OCI-LY7 (cell line): ENCODE measurements around the gene DNMT3B. TPM values are rescaled to one million over a fixed set of nuclear protein-coding genes. Genes with fewer than 3 reads are reported as not detected.
A peak's percentile ranks its signal among the peaks of the same experiment; 100 is the strongest.

Source experiments
- BruUV-seq: library from RNA; stranded (reverse); fragments of 400-500 nt; replicated peaks from 2 replicates; lab custom pipeline; 2021; lab: Mats Ljungman, UMichigan
- CTCF ChIA-PET: fragments of 300-600 bp; sonication (Branson Sonifier 250); formaldehyde crosslinking; loops from one replicate; lab custom pipeline; 2022; ENCODE audit warnings: antibody characterized with exemption; ENCODE audit not compliant: unreplicated experiment; lab: Charles Lee
- POLR2A ChIA-PET: fragments of 300-600 bp; sonication (Branson Sonifier 250); formaldehyde crosslinking; loops from one replicate; lab custom pipeline; 2022; ENCODE audit warnings: antibody characterized with exemption; lab: Charles Lee
- DNase-seq: peaks from one replicate; pipeline ENCODE4 v3.0.0-alpha.2; 2015; ENCODE audit warnings: low spot score
- H2AFZ ChIP-seq: fragments of 200-600 bp; sonication (generic), shearing (Covaris generic); 2 replicates; pipeline ENCODE4 v1.6.1; 2014; ENCODE audit warnings: mild to moderate bottlenecking, antibody characterized with exemption, low read length, moderate library complexity
- H3K27ac ChIP-seq: fragments of 200-600 bp; sonication (generic); 2 replicates; pipeline ENCODE4 v1.5.1; 2014; ENCODE audit warnings: mixed run types, low read depth, mild to moderate bottlenecking, moderate library complexity, low read length, inconsistent platforms; ENCODE audit not compliant: poor library complexity, severe bottlenecking
- H3K36me3 ChIP-seq: fragments of 200-600 bp; sonication (generic); 2 replicates; pipeline ENCODE4 v1.6.1; 2014; ENCODE audit warnings: mild to moderate bottlenecking, antibody characterized with exemption, low read length, moderate library complexity, mixed read lengths; ENCODE audit not compliant: insufficient read depth
- H3K4me1 ChIP-seq: fragments of 200-600 bp; sonication (generic); 2 replicates; pipeline ENCODE4 v1.5.1; 2014; ENCODE audit warnings: mild to moderate bottlenecking, low read length; ENCODE audit not compliant: insufficient read depth, poor library complexity, severe bottlenecking
- H3K4me2 ChIP-seq: fragments of 200-600 bp; sonication (generic); 2 replicates; pipeline ENCODE4 v1.6.1; 2014; ENCODE audit warnings: mild to moderate bottlenecking, low read length
- H3K4me3 ChIP-seq: fragments of 200-600 bp; sonication (generic); 2 replicates; pipeline ENCODE4 v1.5.1; 2014; ENCODE audit warnings: mild to moderate bottlenecking, low read depth, low read length; ENCODE audit not compliant: poor library complexity, severe bottlenecking
- H3K79me2 ChIP-seq: fragments of 200-600 bp; sonication (generic); 2 replicates; pipeline ENCODE4 v1.6.1; 2016; ENCODE audit warnings: low read depth, mild to moderate bottlenecking, low read length, moderate library complexity, mixed read lengths; ENCODE audit not compliant: insufficient read depth
- H3K9me2 ChIP-seq: fragments of 200-600 bp; sonication (generic); 2 replicates; pipeline ENCODE4 v1.6.1; 2016; ENCODE audit warnings: mild to moderate bottlenecking, low read length, mixed read lengths; ENCODE audit not compliant: insufficient read depth
- H3K9me3 ChIP-seq: fragments of 200-600 bp; sonication (generic); 2 replicates; pipeline ENCODE4 v1.6.1; 2014; ENCODE audit warnings: mild to moderate bottlenecking, mixed run types, low read length, mixed read lengths
- H4K20me1 ChIP-seq: fragments of 200-600 bp; sonication (generic); 2 replicates; pipeline ENCODE4 v1.6.1; 2014; ENCODE audit warnings: mild to moderate bottlenecking, antibody characterized with exemption, low read length, moderate library complexity, mixed read lengths; ENCODE audit not compliant: insufficient read depth
- EZH2phosphoT487 ChIP-seq: fragments of 200-600 bp; sonication (generic); IDR thresholded peaks from 2 replicates; pipeline ENCODE4 v1.6.1; 2018; ENCODE audit warnings: low read depth, borderline replicate concordance, mild to moderate bottlenecking, mixed run types, antibody characterized with exemption, low read length, moderate library complexity, mixed read lengths
- intact Hi-C: fragments of 100-400 bp; cut with micrococcal nuclease; formaldehyde crosslinking; loops from one replicate; pipeline ENCODE4 v1.10.0; 2022; ENCODE audit not compliant: unreplicated experiment
- total RNA-seq, 2 experiments: library from RNA; depleted of rRNA in 1 of 2; stranded (reverse); fragments of >200 nt in 1 of 2; shearing (Covaris generic) in 1 of 2; gene quantifications; 2 replicates each; pipeline ENCODE4 v1.2.3, GENCODE V29; 2014 to 2022
- TF ChIP-seq, protein P1 (sequence below): fragments of 200-600 bp; sonication (generic); conservative IDR thresholded peaks from 2 replicates; pipeline ENCODE4 v1.5.1; 2014; ENCODE audit warnings: mild to moderate bottlenecking, antibody characterized with exemption, low read length, moderate library complexity, mixed read lengths

The DNMT3B gene
- total RNA-seq, 2 experiments from 2014 or later = 12.1 to 13.8 TPM

DNA sequence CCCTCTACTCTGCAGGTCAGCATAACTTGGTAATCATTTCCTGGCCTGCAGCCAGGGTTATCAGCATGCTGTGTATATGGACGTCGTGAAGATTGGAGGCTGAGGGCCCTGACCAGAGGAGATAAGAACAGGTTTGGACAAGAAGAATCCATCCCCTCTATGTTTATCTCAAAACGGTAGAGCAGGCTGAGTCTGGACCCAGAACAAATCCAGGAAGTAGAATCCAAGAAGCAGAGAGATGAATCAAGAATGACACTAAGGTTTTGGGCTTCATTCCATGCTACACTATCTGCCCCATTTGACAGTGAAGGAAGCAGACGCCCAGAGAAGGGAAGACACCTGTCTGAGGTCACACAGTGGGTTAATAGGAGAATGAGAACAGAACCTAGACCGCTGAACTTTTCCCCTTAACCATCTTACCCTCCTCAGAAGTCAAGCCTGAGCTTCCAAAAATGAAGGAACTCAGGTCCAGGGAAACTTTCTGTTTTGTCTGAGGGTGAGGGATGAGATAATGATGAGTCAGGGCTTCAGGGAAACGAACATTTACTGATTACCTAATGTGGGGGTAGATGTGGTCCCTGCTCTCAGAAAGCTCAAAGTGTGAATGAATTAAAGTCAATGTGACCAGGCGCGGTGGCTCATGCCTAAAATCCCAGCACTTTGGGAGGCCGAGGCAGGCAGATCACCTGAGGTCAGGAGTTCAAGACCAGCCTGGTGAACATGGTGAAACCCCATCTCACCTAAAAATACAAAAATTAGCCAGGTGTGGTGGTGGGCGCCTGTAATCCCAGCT is 9.5 kb upstream of the DNMT3B start:
- H4K20me1 ChIP-seq = no peaks in the 10 kb centered on the region
- DNase-seq = no peak
- no TSS peak for BruUV-seq
- no peaks in the 10 kb centered on the region for H3K4me1 ChIP-seq
- no peaks in the 10 kb centered on the region for H3K9me2 ChIP-seq
- no peak overlapping the region for H3K4me2 ChIP-seq
- no peak overlapping the region for H3K27ac ChIP-seq
- ChIA-PET CTCF (no interaction called here), POLR2A (interaction anchor here (0.5 to 1.1 kb wide), 2 partner anchors 11 to 41 kb away, joined by 3 to 7 read pairs; no protein-coding TSS in a partner anchor)
- no peaks in the 10 kb centered on the region for H3K79me2 ChIP-seq
- H3K4me3 ChIP-seq = no peak overlapping the region
- H3K36me3 ChIP-seq = no peaks in the 10 kb centered on the region
- 0 out of 2 replicates have a peak overlapping the region, but pooled peaks have one; percentile 6 for H2AFZ ChIP-seq
- intact Hi-C loops = no loop called here
- no peaks in the 10 kb centered on the region for H3K9me3 ChIP-seq
- no peak for TF ChIP-seq EZH2phosphoT487
- TF ChIP-seq, protein P1, sequence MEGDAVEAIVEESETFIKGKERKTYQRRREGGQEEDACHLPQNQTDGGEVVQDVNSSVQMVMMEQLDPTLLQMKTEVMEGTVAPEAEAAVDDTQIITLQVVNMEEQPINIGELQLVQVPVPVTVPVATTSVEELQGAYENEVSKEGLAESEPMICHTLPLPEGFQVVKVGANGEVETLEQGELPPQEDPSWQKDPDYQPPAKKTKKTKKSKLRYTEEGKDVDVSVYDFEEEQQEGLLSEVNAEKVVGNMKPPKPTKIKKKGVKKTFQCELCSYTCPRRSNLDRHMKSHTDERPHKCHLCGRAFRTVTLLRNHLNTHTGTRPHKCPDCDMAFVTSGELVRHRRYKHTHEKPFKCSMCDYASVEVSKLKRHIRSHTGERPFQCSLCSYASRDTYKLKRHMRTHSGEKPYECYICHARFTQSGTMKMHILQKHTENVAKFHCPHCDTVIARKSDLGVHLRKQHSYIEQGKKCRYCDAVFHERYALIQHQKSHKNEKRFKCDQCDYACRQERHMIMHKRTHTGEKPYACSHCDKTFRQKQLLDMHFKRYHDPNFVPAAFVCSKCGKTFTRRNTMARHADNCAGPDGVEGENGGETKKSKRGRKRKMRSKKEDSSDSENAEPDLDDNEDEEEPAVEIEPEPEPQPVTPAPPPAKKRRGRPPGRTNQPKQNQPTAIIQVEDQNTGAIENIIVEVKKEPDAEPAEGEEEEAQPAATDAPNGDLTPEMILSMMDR = no peak

DNA sequence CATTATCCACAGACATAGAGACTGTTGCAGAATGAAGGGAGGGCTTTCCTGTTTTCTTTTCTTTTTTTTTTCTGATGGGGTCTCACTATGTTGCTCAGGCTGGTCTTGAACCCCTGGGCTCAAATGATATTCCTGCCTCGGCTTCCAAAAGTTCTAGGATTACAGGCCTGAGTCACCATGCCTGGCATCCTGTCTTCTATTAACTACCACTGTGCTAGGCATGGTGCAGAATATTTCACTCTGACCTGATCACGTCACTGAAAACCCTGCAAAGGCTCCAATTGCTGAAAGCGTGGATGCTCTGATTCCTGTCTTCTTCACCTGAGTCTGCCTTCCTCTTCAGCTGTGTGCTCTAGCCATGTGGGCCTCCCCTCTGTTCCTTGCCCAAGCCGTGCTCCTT is 8.5 kb upstream of the DNMT3B start:
- intact Hi-C loops = no loop called here
- no peak for TF ChIP-seq EZH2phosphoT487
- TF ChIP-seq, protein P1 = no peak
- Histone ChIP-seq H4K20me1 (no peaks in the 10 kb centered on the region), H3K4me2 (no peak overlapping the region), H3K9me3 (no peaks in the 10 kb centered on the region), H3K4me3 (no peak overlapping the region), H3K79me2 (no peaks in the 10 kb centered on the region), H3K36me3 (no peaks in the 10 kb centered on the region), H3K27ac (no peak overlapping the region), H3K9me2 (no peaks in the 10 kb centered on the region), H3K4me1 (no peaks in the 10 kb centered on the region), H2AFZ (no peak overlapping the region)
- DNase-seq = no peak
- ChIA-PET CTCF (no interaction called here), POLR2A (no interaction called here)
- no TSS peak for BruUV-seq

DNA sequence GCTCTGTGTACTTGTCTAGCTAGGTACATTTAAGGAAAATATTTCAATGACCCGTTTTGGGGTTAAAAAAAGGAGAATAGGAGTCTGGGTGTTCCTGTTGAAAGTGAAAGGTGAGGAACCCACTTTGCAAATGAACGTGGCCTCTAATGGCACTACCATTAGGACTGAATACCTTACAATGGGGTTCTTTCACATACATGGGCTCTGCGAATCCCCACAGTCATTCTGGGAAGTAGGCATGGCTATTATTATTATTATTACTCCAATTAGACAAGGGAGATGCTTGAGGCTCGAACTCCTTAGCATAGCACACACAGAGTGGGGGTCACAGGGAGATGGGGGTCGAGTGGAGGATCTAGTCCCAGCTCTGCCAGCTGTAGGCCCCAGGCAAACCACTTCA is 6.0 kb upstream of the DNMT3B start:
- Histone ChIP-seq H3K4me2 (no peak overlapping the region), H2AFZ (no peak overlapping the region), H3K9me2 (no peaks in the 10 kb centered on the region), H4K20me1 (no peaks in the 10 kb centered on the region), H3K4me3 (no peak overlapping the region), H3K4me1 (peaks cover 8% of the 10 kb centered on the region), H3K27ac (no peak overlapping the region), H3K36me3 (no peaks in the 10 kb centered on the region), H3K79me2 (no peaks in the 10 kb centered on the region), H3K9me3 (no peaks in the 10 kb centered on the region)
- ChIA-PET CTCF (no interaction called here), POLR2A (no interaction called here)
- BruUV-seq = no TSS peak
- intact Hi-C loops = no loop called here
- no peak for TF ChIP-seq EZH2phosphoT487
- TF ChIP-seq, protein P1 = no peak
- no peak for DNase-seq
